ENCODE data around the gene RBM3. TPM values are rescaled to one million over a fixed set of nuclear protein-coding genes. Genes with fewer than 3 reads are reported as not detected.
"Not testable (repeated sequence)": the region's sequence is repeated elsewhere in the genome, so short reads cannot be mapped to it uniquely, and the experiment has no call there.

Gene RBM3
- 163 and 177 TPM in 2 replicates for total RNA-seq

DNA sequence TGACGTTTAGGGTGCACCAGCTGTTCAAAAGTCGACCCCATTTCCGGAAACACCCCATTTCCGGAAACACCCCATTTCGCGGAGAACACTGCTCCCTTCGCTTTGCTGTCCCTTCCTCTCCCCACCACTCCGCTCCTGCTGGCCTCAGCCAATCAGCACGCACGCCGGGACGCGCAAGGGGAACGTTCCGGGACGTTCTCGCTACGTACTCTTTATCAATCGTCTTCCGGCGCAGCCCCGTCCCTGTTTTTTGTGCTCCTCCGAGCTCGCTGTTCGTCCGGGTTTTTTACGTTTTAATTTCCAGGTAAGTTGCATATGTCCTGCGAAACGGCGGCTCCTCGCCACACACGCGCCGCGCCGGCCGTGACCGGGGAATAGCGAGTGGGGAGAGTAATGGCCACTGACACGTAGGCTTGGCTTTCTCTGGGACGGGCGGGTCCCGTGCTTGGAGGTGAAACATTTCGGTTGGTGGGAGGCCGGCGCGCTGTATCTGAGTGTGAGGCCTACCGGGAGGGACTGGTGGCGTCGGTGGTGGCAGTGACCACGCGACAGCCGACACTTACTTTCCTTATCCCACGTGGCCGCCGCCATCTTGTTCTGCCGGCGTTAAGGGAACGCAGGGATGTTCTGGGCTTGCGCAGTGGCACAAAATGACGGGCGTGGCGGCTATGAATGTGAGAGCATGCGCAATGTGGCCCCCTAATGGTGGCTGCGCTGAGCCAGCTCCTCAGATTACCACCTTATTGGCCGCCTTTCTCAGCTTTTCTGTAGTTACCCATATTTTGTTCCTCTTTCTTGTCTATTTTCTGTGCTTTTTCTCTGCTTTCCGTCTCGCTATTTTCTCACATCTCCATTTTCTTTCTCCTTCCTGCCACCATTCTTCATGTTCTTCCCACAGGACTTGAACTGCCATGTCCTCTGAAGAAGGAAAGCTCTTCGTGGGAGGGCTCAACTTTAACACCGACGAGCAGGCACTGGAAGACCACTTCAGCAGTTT, at the start of gene RBM3:
TSS of gene RBM3 (plus strand) at position 215 of the 997 bp plus-strand sequence. CDS start at position 912, 697 bp downstream.
- Histone ChIP-seq H3K4me3 (ENCODE audit: low read depth, low read length) (peak within 1 kb of the TSS; percentile 80), H3K36me3 (ENCODE audit: control insufficient read depth, insufficient read depth, low read length) (peaks cover 9% of the 10 kb centered on the region), H3K27me3 (ENCODE audit: control insufficient read depth, insufficient read depth, low read length) (no peaks in the 10 kb centered on the region)
- DNase-seq (ENCODE audit: low read depth) (peak; percentile 82), FAIRE-seq (no peak)
- TF ChIP-seq, protein P1, sequence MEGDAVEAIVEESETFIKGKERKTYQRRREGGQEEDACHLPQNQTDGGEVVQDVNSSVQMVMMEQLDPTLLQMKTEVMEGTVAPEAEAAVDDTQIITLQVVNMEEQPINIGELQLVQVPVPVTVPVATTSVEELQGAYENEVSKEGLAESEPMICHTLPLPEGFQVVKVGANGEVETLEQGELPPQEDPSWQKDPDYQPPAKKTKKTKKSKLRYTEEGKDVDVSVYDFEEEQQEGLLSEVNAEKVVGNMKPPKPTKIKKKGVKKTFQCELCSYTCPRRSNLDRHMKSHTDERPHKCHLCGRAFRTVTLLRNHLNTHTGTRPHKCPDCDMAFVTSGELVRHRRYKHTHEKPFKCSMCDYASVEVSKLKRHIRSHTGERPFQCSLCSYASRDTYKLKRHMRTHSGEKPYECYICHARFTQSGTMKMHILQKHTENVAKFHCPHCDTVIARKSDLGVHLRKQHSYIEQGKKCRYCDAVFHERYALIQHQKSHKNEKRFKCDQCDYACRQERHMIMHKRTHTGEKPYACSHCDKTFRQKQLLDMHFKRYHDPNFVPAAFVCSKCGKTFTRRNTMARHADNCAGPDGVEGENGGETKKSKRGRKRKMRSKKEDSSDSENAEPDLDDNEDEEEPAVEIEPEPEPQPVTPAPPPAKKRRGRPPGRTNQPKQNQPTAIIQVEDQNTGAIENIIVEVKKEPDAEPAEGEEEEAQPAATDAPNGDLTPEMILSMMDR (IDR thresholded peaks at IDR 0.05; ENCODE audit: insufficient read depth, low read length, severe bottlenecking) = peak; percentile 35

DNA sequence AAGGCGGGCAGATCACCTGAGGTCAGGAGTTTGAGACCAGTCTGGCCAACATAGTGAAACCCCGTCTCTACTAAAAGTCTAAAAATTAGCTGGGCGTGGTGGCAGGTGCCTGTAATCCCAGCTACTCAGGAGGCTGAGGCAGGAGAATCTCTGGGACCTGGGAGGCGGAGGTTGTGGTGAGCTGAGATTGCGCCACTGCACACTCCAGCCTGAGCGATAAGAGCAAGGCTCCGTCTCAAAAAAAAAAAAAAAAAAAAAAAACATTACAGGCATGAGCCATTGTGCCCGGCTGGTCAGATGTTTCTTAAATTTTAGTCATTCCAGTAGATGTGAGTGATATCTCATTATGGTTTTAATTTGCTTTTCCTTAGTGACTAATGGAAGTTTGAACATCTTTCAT, 48.4 kb upstream of the RBM3 start:
- not testable (repeated sequence) for H3K27me3 ChIP-seq (ENCODE audit: control insufficient read depth, insufficient read depth, low read length); H3K4me3 ChIP-seq (ENCODE audit: low read depth, low read length); H3K36me3 ChIP-seq (ENCODE audit: control insufficient read depth, insufficient read depth, low read length); FAIRE-seq; DNase-seq (ENCODE audit: low read depth)

DNA sequence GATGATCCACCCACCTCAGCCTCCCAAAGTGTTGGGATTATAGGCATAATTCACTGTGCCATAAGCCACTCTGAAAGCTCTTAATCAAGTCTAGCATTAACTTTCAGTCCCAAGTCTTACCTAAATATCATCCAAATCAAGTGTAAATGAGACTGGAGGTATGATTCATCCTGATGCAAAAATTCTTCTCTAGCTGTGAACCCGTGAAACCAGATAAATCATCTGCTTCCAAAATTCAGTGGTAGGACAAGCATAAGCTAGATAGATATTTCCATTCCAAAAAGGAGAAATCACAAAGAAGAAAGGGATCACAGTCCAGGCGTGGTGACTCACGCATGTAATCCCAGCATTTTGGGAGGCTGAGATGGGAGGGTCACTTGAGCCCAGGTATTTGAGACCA, 43.5 kb upstream of the RBM3 start:
- TF ChIP-seq, protein P1 (IDR thresholded peaks at IDR 0.05; ENCODE audit: insufficient read depth, low read length, severe bottlenecking) = no peak
- Histone ChIP-seq H3K36me3 (ENCODE audit: control insufficient read depth, insufficient read depth, low read length) (peaks cover 4% of the 10 kb centered on the region), H3K4me3 (ENCODE audit: low read depth, low read length) (no peak overlapping the region), H3K27me3 (ENCODE audit: control insufficient read depth, insufficient read depth, low read length) (no peaks in the 10 kb centered on the region)
- FAIRE-seq (no peak), DNase-seq (ENCODE audit: low read depth) (peak; percentile 54)

DNA sequence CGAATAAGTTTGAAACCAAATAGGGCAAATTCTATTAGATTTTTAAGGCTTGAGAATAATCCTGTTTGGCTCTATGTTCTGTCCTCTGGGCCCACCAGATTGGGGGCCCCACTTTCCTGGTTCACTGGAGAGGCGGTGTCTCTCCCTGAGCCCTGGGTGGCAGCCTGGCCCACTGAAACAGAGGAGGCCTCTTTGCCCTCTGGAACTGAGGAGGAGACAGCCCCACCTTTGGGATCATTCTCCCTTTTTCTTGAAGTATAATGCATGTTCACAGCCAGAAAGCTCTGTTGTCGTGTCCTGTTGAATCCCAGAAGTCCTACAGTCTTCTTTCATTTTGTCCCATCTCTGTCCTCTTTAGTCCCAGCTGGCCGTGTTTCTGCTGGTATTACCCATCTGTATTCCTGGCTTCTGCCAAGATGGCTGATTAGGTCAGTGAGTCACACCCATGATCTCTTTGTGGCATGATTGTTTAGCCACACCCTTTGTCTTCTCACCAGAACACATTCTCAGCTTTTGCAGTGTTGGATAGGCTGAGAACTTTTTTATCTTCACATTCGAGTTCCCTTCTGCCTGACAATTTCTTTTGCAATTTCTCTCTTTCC, 42.8 kb upstream of the RBM3 start:
- TF ChIP-seq, protein P1 (IDR thresholded peaks at IDR 0.05; ENCODE audit: insufficient read depth, low read length, severe bottlenecking) = no peak
- DNase-seq (ENCODE audit: low read depth) (peak; percentile 84), FAIRE-seq (no peak)
- Histone ChIP-seq H3K36me3 (ENCODE audit: control insufficient read depth, insufficient read depth, low read length) (peaks cover 4% of the 10 kb centered on the region), H3K4me3 (ENCODE audit: low read depth, low read length) (no peak overlapping the region), H3K27me3 (ENCODE audit: control insufficient read depth, insufficient read depth, low read length) (no peaks in the 10 kb centered on the region)

DNA sequence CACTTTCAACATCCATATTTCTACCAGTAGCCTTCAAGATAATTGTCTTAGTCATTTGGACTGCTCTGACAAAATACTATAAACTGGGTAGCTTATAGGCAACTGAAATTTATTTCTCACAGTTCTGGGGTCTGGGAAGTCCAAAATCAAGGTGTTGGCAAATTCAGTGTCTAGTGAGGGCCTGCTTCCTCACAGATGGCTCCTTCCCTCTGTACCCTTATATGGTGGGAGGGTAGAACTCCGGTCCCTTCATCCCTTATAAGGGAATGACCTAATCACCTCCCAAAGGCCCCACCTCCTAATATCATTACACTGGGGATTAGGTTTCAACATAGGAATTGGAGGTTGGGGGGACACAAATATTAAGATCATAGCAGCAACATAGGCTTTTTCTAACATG, 42.1 kb upstream of the RBM3 start:
- TF ChIP-seq, protein P1 (IDR thresholded peaks at IDR 0.05; ENCODE audit: insufficient read depth, low read length, severe bottlenecking) = no peak
- Histone ChIP-seq H3K36me3 (ENCODE audit: control insufficient read depth, insufficient read depth, low read length) (peaks cover 4% of the 10 kb centered on the region), H3K27me3 (ENCODE audit: control insufficient read depth, insufficient read depth, low read length) (no peaks in the 10 kb centered on the region), H3K4me3 (ENCODE audit: low read depth, low read length) (no peak overlapping the region)
- DNase-seq (ENCODE audit: low read depth) = no peak
- no peak for FAIRE-seq

DNA sequence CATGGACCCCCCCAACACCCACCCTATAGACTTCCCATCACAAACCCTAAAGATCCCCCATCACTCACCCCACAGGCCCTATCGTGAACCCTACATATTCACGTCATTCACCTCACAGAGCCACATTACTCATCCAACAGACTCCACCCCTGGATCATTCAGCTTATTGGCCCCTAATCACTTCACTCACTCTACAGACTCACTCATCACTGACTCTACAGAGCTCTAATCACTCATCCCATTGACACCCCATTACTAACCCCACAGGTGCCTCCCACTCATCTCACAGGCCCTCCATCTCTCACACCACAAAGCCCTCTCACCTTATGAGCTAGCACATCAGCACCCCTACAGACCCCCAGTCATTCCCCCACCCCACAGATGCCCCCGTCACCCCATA, 41.1 kb upstream of the RBM3 start:
- FAIRE-seq = no peak
- H3K4me3 ChIP-seq (ENCODE audit: low read depth, low read length) = no peak overlapping the region
- TF ChIP-seq, protein P1 (IDR thresholded peaks at IDR 0.05; ENCODE audit: insufficient read depth, low read length, severe bottlenecking) = no peak
- peak; percentile 33 for DNase-seq (ENCODE audit: low read depth)
- peaks cover 4% of the 10 kb centered on the region for H3K36me3 ChIP-seq (ENCODE audit: control insufficient read depth, insufficient read depth, low read length)
- H3K27me3 ChIP-seq (ENCODE audit: control insufficient read depth, insufficient read depth, low read length) = no peaks in the 10 kb centered on the region

All from bronchial epithelial cell (primary cell).